ENCODE data around the gene RPS27. TPM values are rescaled to one million over a fixed set of nuclear protein-coding genes. Genes with fewer than 3 reads are reported as not detected.
A peak's percentile ranks its signal among the peaks of the same experiment; 100 is the strongest.

Gene RPS27
- total and polyA plus RNA-seq, 2 donors (not counting 1 experiment from before 2014, with no cell fraction given): 4,812 to 15,978 TPM

- Histone ChIP-seq H3K36me3 (replicated peaks in 1 of 2; ENCODE audit: control extremely low read depth in 1 of 2, control insufficient read depth in 1 of 2, extremely low read depth in 1 of 2, insufficient read depth in 2 of 2, low read length in 1 of 2) (peaks cover 0 to 28% of the 10 kb centered on the region in 2 experiments), H2AFZ (ENCODE audit: insufficient read depth, low read depth, low read length, poor library complexity, severe bottlenecking) (peak within 1 kb of the TSS; percentile 87), H3K4me3 (ENCODE audit: control extremely low read depth in 1 of 5, extremely low read depth in 1 of 5, insufficient read depth in 1 of 5, low read depth in 2 of 5, low read length in 4 of 5) (peak within 1 kb of the TSS; percentile 59 to 96 (median 90)), H3K27me3 (replicated peaks in 1 of 4; ENCODE audit: control extremely low read depth in 1 of 4, control insufficient read depth in 3 of 4, insufficient read depth in 4 of 4, low read length in 3 of 4) (no peaks in the 10 kb centered on the region), H3K4me1 (ENCODE audit: control insufficient read depth in 2 of 2, insufficient read depth in 2 of 2, low read length in 2 of 2) (peaks cover 16 to 22% of the 10 kb centered on the region in 2 donors), H3K9ac (ENCODE audit: low read length) (peak within 1 kb of the TSS; percentile 92), H4K20me1 (ENCODE audit: control insufficient read depth, insufficient read depth, low read length, poor library complexity, severe bottlenecking) (peaks cover 7% of the 10 kb centered on the region), H3K27ac (ENCODE audit: low read length in 2 of 2) (peak within 1 kb of the TSS; percentile 55 to 87), H3K79me2 (ENCODE audit: control insufficient read depth, insufficient read depth, low read length) (peaks cover 29% of the 10 kb centered on the region), H3K9me3 (ENCODE audit: control extremely low read depth in 1 of 3, control insufficient read depth in 2 of 3, insufficient read depth in 1 of 3, low read length in 2 of 3) (no peaks in the 10 kb centered on the region), H3K4me2 (replicated peaks; ENCODE audit: low read depth, low read length, poor library complexity, severe bottlenecking) (peak within 1 kb of the TSS; percentile 88)
- ChIA-PET CTCF (interaction anchor here (0.9 to 5.2 kb wide), 11 partner anchors 9 to 300 kb away, joined by 3 to 46 read pairs (median 5); partner anchors contain the start of genes CREB3L4, CRTC2, DENND4B and RAB13), POLR2A (interaction anchor here (0.6 to 4.7 kb wide), 17 partner anchors 9 to 344 kb away, joined by 3 to 40 read pairs (median 4); partner anchors contain the start of genes CHTOP, CREB3L4, DENND4B and GATAD2B)
- TF ChIP-seq CTCF (IDR thresholded peaks at IDR 0.05): no peak
- TF ChIP-seq EZH2 (IDR thresholded peaks at IDR 0.05; ENCODE audit: borderline replicate concordance, insufficient read depth, low read depth, low read length, poor library complexity, severe bottlenecking): no peak
- DNase-seq (peak; percentile 87), ATAC-seq (ENCODE audit: low read depth) (peak; percentile 96)
- intact Hi-C loops (cut with micrococcal nuclease): loop anchor here (1.0 to 5.0 kb wide), 7 partner anchors 9 to 580 kb away; partner anchors contain the start of genes CREB3L4, CRTC2, GATAD2B and RAB13
- H3K27ac Mint-ChIP-seq: peak within 1 kb of the TSS; percentile 96
- no peaks in the 10 kb centered on the region for H3K27me3 Mint-ChIP-seq
- peak within 1 kb of the TSS; percentile 98 for H3K4me3 Mint-ChIP-seq
- peaks cover 34% of the 10 kb centered on the region for H3K4me1 Mint-ChIP-seq
- H3K9me3 Mint-ChIP-seq (ENCODE audit: insufficient read depth): no peaks in the 10 kb centered on the region
- WGBS (ENCODE audit: insufficient coverage): under 1% methylated on average over 70 of the region's 75 CpGs
These were observed 13.0 kb upstream of the RPS27 start, which contains the start of gene JTB for GRCh38 chr1:153977250-153978240. Gene JTB (minus strand): TSS chr1:153977674. CDS start chr1:153977252, 422 bp downstream.
